ENCODE results near the gene FAM114A1. TPM values are rescaled to one million over a fixed set of nuclear protein-coding genes. Genes with fewer than 3 reads are reported as not detected.
"Not testable (repeated sequence)": the region's sequence is repeated elsewhere in the genome, so short reads cannot be mapped to it uniquely, and the experiment has no call there.

Gene FAM114A1
- total and polyA plus RNA-seq, 4 donors = 22.1 to 108 (median 53.9) TPM

- H3K36me3 ChIP-seq (ENCODE audit: control insufficient read depth in 4 of 4, insufficient read depth in 3 of 4, low read depth in 1 of 4, low read length in 3 of 4) = peaks cover 5 to 62% (median 32%) of the 10 kb centered on the region in 4 donors
- 89% methylated on average over 3 of the region's 3 CpGs for WGBS
Observed at GRCh38 chr4:38940476-38940875, 72.9 kb downstream of the FAM114A1 start.

GRCh38 chr4:38941906-38942305 is 74.3 kb downstream of the FAM114A1 start:
- 91% methylated on average over 3 of the region's 3 CpGs for WGBS
- not testable (repeated sequence) for H3K4me3 ChIP-seq (ENCODE audit: low read depth in 1 of 3, low read length in 3 of 3); H3K27me3 ChIP-seq (ENCODE audit: control insufficient read depth in 4 of 4, insufficient read depth in 4 of 4, low read length in 3 of 4); H3K9ac ChIP-seq (ENCODE audit: low read depth in 1 of 2, low read length in 2 of 2); H3K9me3 ChIP-seq (ENCODE audit: control insufficient read depth in 4 of 4, low read length in 3 of 4); H3K27ac ChIP-seq (ENCODE audit: low read depth in 1 of 2, low read length in 2 of 2); DNase-seq (ENCODE audit: low spot score); H3K4me1 ChIP-seq (ENCODE audit: control insufficient read depth in 4 of 4, insufficient read depth in 4 of 4, low read length in 3 of 4)
- H3K36me3 ChIP-seq (ENCODE audit: control insufficient read depth in 4 of 4, insufficient read depth in 3 of 4, low read depth in 1 of 4, low read length in 3 of 4) = peaks cover 4 to 55% (median 26%) of the 10 kb centered on the region in 4 donors

More at GRCh38 chr4:38940476-38940875, 72.9 kb downstream of the FAM114A1 start:
- Histone ChIP-seq H3K27me3 (ENCODE audit: control insufficient read depth in 4 of 4, insufficient read depth in 4 of 4, low read length in 3 of 4) (no peaks in the 10 kb centered on the region), H3K4me1 (ENCODE audit: control insufficient read depth in 4 of 4, insufficient read depth in 4 of 4, low read length in 3 of 4) (peaks cover 0 to 9% (median 8%) of the 10 kb centered on the region in 4 donors), H3K9ac (ENCODE audit: low read depth in 1 of 2, low read length in 2 of 2) (no peak overlapping the region), H3K27ac (ENCODE audit: low read depth in 1 of 2, low read length in 2 of 2) (no peak overlapping the region), H3K4me3 (ENCODE audit: low read depth in 1 of 3, low read length in 3 of 3) (no peak overlapping the region), H3K9me3 (ENCODE audit: control insufficient read depth in 4 of 4, low read length in 3 of 4) (no peaks in the 10 kb centered on the region)
- no peak for DNase-seq (ENCODE audit: low spot score)
- TF ChIP-seq RAD21 (IDR thresholded peaks at IDR 0.05) = no peak
- no peak for TF ChIP-seq CTCF (IDR thresholded peaks at IDR 0.05; ENCODE audit: low read depth, low read length, missing input control)
- no peak for TF ChIP-seq ZBTB33 (IDR thresholded peaks at IDR 0.05)
- no peak for TF ChIP-seq REST (IDR thresholded peaks at IDR 0.05)
- no peak for TF ChIP-seq EGR1 (IDR thresholded peaks at IDR 0.05; ENCODE audit: low read depth in 2 of 2)
- TF ChIP-seq RXRA (IDR thresholded peaks at IDR 0.05) = no peak
- TF ChIP-seq GABPA (IDR thresholded peaks at IDR 0.05 in 1 of 2, conservative IDR thresholded peaks at IDR 0.05 in 1 of 2) = no peak
- TF ChIP-seq FOXA1 (IDR thresholded peaks at IDR 0.05) = no peak
- TF ChIP-seq ATF3 (IDR thresholded peaks at IDR 0.05) = no peak
- no peak for TF ChIP-seq HNF4G (IDR thresholded peaks at IDR 0.05)
- TF ChIP-seq HNF4A (conservative IDR thresholded peaks at IDR 0.05) = no peak
- no peak for TF ChIP-seq JUND (IDR thresholded peaks at IDR 0.05)
- no peak for TF ChIP-seq MAX (IDR thresholded peaks at IDR 0.05)
- TF ChIP-seq SP1 (IDR thresholded peaks at IDR 0.05) = no peak
- TF ChIP-seq YY1 (IDR thresholded peaks at IDR 0.05) = no peak
- no peak for TF ChIP-seq TAF1 (conservative IDR thresholded peaks at IDR 0.05)
- no peak for TF ChIP-seq FOXA2 (IDR thresholded peaks at IDR 0.05)
- TF ChIP-seq NR2F2 (IDR thresholded peaks at IDR 0.05) = no peak

Measured in liver (tissue), 9 donors.